Right lobe of liver (tissue), 6 donors: Measurements from ENCODE around the gene STK10. TPM values are rescaled to one million over a fixed set of nuclear protein-coding genes. Genes with fewer than 3 reads are reported as not detected.

Experiments used
- ATAC-seq, 4 donors: fragments of 200-7000 bp; cut with Tn5 transposase; one replicate each; pipeline ENCODE4 v1.9.1; 2020; ENCODE audit warnings: mild to moderate bottlenecking in 4 of 4, moderate library complexity in 4 of 4
- DNase-seq, 3 donors: peaks; one replicate each; pipeline ENCODE4 v3.0.0-alpha.2; 2020
- H3K27ac ChIP-seq, 3 donors: fragments of 200-600 bp; one replicate each; pipeline ENCODE4 v1.8.0; 2022
- H3K27me3 ChIP-seq, 2 donors: fragments of 200-600 bp; one replicate each; pipeline ENCODE4 v1.8.0; 2022
- H3K36me3 ChIP-seq, 4 donors: fragments of 200-600 bp; sonication (generic) in 1 of 4; one replicate each; pipeline versions ENCODE4 v1.5.1 to v1.8.0; 2017 to 2022; ENCODE audit warnings: control low read depth in 1 of 4
- H3K4me1 ChIP-seq, 4 donors: fragments of 200-600 bp; sonication (generic) in 1 of 4; one replicate each; pipeline versions ENCODE4 v1.5.1 to v1.8.0; 2017 to 2022; ENCODE audit warnings: control low read depth in 1 of 4
- H3K4me3 ChIP-seq, 3 donors: fragments of 200-600 bp; one replicate each; pipeline ENCODE4 v1.8.0; 2022
- H3K9me3 ChIP-seq, 4 donors: fragments of 200-600 bp; sonication (generic) in 1 of 4; one replicate each; pipeline versions ENCODE4 v1.5.1 to v1.8.0; 2017 to 2022; ENCODE audit warnings: control low read depth in 1 of 4
- CTCF ChIP-seq, 4 donors: fragments of 200-600 bp in 3 of 4; fragments of 450-650 bp in 1 of 4; IDR thresholded peaks; one replicate each; pipeline versions ENCODE4 v1.5.1 to v1.8.0; 2016 to 2022; ENCODE audit warnings: antibody characterized with exemption in 4 of 4, mild to moderate bottlenecking in 2 of 4
- POLR2A ChIP-seq: fragments of 450-650 bp; IDR thresholded peaks from one replicate; pipeline ENCODE4 v1.6.1; 2017; ENCODE audit warnings: antibody characterized with exemption, mild to moderate bottlenecking
- WGBS: methylation state at CpG from one replicate; pipeline ENCODE4 v1.1.6; 2018; ENCODE audit warnings: low coverage, low lambda C conversion rate; ENCODE audit not compliant: insufficient coverage; ENCODE audit errors: missing lambda C conversion rate; 5-methylcytosine and 5-hydroxymethylcytosine counted together
- intact Hi-C, 2 donors: fragments of 100-400 bp; cut with DNase I; formaldehyde crosslinking; loops; one replicate each; pipeline versions ENCODE4 v1.11.2 to v1.14.1; 2022
- total RNA-seq, 6 experiments: library from RNA; depleted of rRNA in 2 of 6; stranded (reverse); fragments of >200 nt in 2 of 6; fragmentation: NEBNext Ultra II Directional in 3 of 6; extraction: Animal tissue kit (Norgen Biotek cat#: 25700) in 3 of 6; gene quantifications; one replicate each; pipeline versions ENCODE4 v1.1.0 to v1.2.4, GENCODE V29; 2016 to 2023
- donor health status: DM: no; HTN: yes; CAD: no.
- donor health status: DM: no; HTN: no; CAD: no.
- donor health status: DM: no; HTN: no; CAD: no.
- donor health status: DM: no; HTN: yes; CAD: no.
- donor health status: DM: no; HTN: yes; CAD: no.

Gene STK10
- total RNA-seq, 6 experiments from 2014 or later, result 6.9 to 27.4 (median 9.0) TPM

- 56% methylated on average over 5 of the region's 5 CpGs for WGBS
- H3K36me3 ChIP-seq, result peaks cover 0 to 31% (median 0%) of the 10 kb centered on the region in 4 donors
- TF ChIP-seq POLR2A (no peak), CTCF (IDR thresholded peaks at IDR 0.05) (peak; percentile 41 to 62 (median 58))
- peak in 1 of 3 donors; percentile 30 for DNase-seq
- intact Hi-C loops, result no loop called here
- H3K27me3 ChIP-seq, result no peaks in the 10 kb centered on the region
- H3K4me1 ChIP-seq, result no peaks in the 10 kb centered on the region
- H3K27ac ChIP-seq, result no peak overlapping the region
- peak; percentile 35 to 58 (median 53) for ATAC-seq
- H3K9me3 ChIP-seq, result no peaks in the 10 kb centered on the region
- no peak overlapping the region for H3K4me3 ChIP-seq
Measured at GRCh38 chr5:172059661-172060100, 128.3 kb downstream of the STK10 start.

GRCh38 chr5:172058088-172058487, 129.9 kb downstream of the STK10 start:
- WGBS, result 74% methylated on average over 5 of the region's 6 CpGs
- H3K27ac ChIP-seq, result no peak overlapping the region
- H3K4me3 ChIP-seq, result no peak overlapping the region
- DNase-seq (no peak), ATAC-seq (no peak)
- no peaks in the 10 kb centered on the region for H3K27me3 ChIP-seq
- H3K9me3 ChIP-seq, result no peaks in the 10 kb centered on the region
- no peaks in the 10 kb centered on the region for H3K4me1 ChIP-seq
- intact Hi-C loops, result no loop called here
- TF ChIP-seq CTCF (IDR thresholded peaks at IDR 0.05) (no peak), POLR2A (no peak)
- H3K36me3 ChIP-seq, result peaks cover 0 to 18% (median 0%) of the 10 kb centered on the region in 4 donors

GRCh38 chr5:172055996-172056395, 132.0 kb downstream of the STK10 start:
- intact Hi-C loops, result no loop called here
- no peak overlapping the region for H3K27ac ChIP-seq
- WGBS, result 89% methylated on average over 3 of the region's 3 CpGs

GRCh38 chr5:172055421-172055820, 132.6 kb downstream of the STK10 start:
- TF ChIP-seq CTCF (IDR thresholded peaks at IDR 0.05), result no peak
- TF ChIP-seq POLR2A, result no peak
- Histone ChIP-seq H3K36me3 (peaks cover 0 to 22% (median 0%) of the 10 kb centered on the region in 4 donors), H3K27ac (no peak overlapping the region), H3K4me3 (no peak overlapping the region), H3K27me3 (no peaks in the 10 kb centered on the region), H3K4me1 (no peaks in the 10 kb centered on the region), H3K9me3 (no peaks in the 10 kb centered on the region)
- ATAC-seq, result no peak
- 94% methylated on average over 10 of the region's 19 CpGs for WGBS
- intact Hi-C loops, result no loop called here
- DNase-seq, result no peak

More at GRCh38 chr5:172055996-172056395, 132.0 kb downstream of the STK10 start:
- Histone ChIP-seq H3K4me1 (no peaks in the 10 kb centered on the region), H3K4me3 (no peak overlapping the region), H3K36me3 (peaks cover 0 to 22% (median 0%) of the 10 kb centered on the region in 4 donors), H3K9me3 (no peaks in the 10 kb centered on the region), H3K27me3 (no peaks in the 10 kb centered on the region)
- TF ChIP-seq POLR2A (no peak), CTCF (IDR thresholded peaks at IDR 0.05) (no peak)
- ATAC-seq (no peak), DNase-seq (no peak)
